Vagina (tissue), 2 donors: ENCODE results near the gene FAR2. TPM values are rescaled to one million over a fixed set of nuclear protein-coding genes. Genes with fewer than 3 reads are reported as not detected.

ENCODE experiments used
- DNase-seq, 2 donors: peaks; one replicate each; pipeline ENCODE4 v3.0.0-alpha.2; 2017; ENCODE audit errors: extremely low spot score in 2 of 2
- H3K27ac ChIP-seq: fragments of 200-600 bp; sonication (generic); one replicate; pipeline ENCODE4 v1.5.1; 2019
- H3K27me3 ChIP-seq: fragments of 200-600 bp; sonication (generic); one replicate; pipeline ENCODE4 v1.5.1; 2019
- H3K36me3 ChIP-seq, 2 donors: fragments of 200-600 bp; sonication (generic); one replicate each; pipeline ENCODE4 v1.5.1; 2017 to 2019
- H3K4me1 ChIP-seq: fragments of 200-600 bp; sonication (generic); one replicate; pipeline ENCODE4 v1.5.1; 2019
- H3K4me3 ChIP-seq, 2 donors: fragments of 200-600 bp; sonication (generic); 1 replicate in 1 of 2; 2 replicates in 1 of 2; pipeline ENCODE4 v1.5.1; 2016 to 2019
- H3K9me3 ChIP-seq: fragments of 200-600 bp; sonication (generic); one replicate; pipeline ENCODE4 v1.5.1; 2019
- POLR2A ChIP-seq, 2 donors: fragments of 450-650 bp; IDR thresholded peaks; one replicate each; pipeline ENCODE4 v1.6.1; 2017; ENCODE audit warnings: antibody characterized with exemption in 2 of 2, mild to moderate bottlenecking in 2 of 2, moderate library complexity in 2 of 2
- POLR2AphosphoS5 ChIP-seq, 2 donors: sonication (generic); formaldehyde crosslinking; IDR thresholded peaks; one replicate each; pipeline ENCODE4 v1.9.0; 2017; ENCODE audit warnings: antibody characterized with exemption in 2 of 2, mild to moderate bottlenecking in 2 of 2, low read depth in 1 of 2; ENCODE audit not compliant: insufficient read depth in 1 of 2
- intact Hi-C: fragments of 100-400 bp; cut with DNase I; formaldehyde crosslinking; loops from one replicate; pipeline ENCODE4 v1.15.1; 2023
- total RNA-seq: library from RNA; depleted of rRNA; stranded (reverse); fragments of >200 nt; gene quantifications from one replicate; pipeline ENCODE4 v1.2.3, GENCODE V29; 2016
- TF ChIP-seq, protein P1 (sequence below), 3 experiments: fragments of 450-650 bp in 2 of 3; fragments of 200-600 bp in 1 of 3; sonication (generic) in 1 of 3; IDR thresholded peaks; one replicate each; pipeline ENCODE4 v1.5.1; 2017 to 2019; ENCODE audit warnings: antibody characterized with exemption in 3 of 3, mild to moderate bottlenecking in 2 of 3, moderate library complexity in 2 of 3

The FAR2 gene
- total RNA-seq, 1 donor from 2014 or later, result 16.2 TPM

DNA sequence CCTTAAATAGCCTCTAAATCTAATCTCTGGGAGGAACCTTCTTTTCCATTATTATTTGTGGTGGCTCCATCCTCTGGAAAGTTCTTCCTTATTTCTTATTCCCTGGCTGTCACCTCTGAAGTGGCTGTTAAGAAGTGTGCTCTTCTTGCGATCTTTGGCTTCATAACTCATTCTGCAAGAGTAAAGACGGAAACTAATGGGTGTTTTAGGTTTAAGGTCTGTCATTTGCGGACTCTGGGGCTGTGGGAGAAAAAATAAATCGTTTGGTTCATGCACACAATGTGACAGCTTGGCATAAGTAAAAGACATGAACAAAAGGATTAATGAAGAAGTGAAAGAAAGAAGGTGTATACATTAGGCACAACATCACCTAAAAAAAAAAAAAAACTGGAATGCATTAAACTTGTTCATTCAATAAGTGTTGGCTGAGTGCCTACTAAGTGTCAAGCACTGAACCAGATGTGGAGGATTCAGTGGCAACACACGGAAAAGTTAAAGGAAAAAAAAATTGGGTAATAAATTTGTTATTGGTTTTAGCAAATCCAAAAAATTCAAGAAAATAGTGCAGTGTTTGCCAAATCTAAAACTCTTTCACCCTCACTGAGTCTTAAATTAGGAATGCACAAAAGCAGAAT, 132.4 kb downstream of the FAR2 start:
- H3K36me3 ChIP-seq, result no peaks in the 10 kb centered on the region
- no peaks in the 10 kb centered on the region for H3K27me3 ChIP-seq
- intact Hi-C loops, result no loop called here
- no peak overlapping the region for H3K27ac ChIP-seq
- TF ChIP-seq POLR2A (IDR thresholded peaks at IDR 0.05), result no peak
- TF ChIP-seq, protein P1, sequence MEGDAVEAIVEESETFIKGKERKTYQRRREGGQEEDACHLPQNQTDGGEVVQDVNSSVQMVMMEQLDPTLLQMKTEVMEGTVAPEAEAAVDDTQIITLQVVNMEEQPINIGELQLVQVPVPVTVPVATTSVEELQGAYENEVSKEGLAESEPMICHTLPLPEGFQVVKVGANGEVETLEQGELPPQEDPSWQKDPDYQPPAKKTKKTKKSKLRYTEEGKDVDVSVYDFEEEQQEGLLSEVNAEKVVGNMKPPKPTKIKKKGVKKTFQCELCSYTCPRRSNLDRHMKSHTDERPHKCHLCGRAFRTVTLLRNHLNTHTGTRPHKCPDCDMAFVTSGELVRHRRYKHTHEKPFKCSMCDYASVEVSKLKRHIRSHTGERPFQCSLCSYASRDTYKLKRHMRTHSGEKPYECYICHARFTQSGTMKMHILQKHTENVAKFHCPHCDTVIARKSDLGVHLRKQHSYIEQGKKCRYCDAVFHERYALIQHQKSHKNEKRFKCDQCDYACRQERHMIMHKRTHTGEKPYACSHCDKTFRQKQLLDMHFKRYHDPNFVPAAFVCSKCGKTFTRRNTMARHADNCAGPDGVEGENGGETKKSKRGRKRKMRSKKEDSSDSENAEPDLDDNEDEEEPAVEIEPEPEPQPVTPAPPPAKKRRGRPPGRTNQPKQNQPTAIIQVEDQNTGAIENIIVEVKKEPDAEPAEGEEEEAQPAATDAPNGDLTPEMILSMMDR (IDR thresholded peaks at IDR 0.05), result no peak
- no peak for TF ChIP-seq POLR2AphosphoS5 (IDR thresholded peaks at IDR 0.05; ENCODE audit: insufficient read depth in 1 of 2, low read depth in 1 of 2)
- no peak overlapping the region for H3K4me3 ChIP-seq
- no peaks in the 10 kb centered on the region for H3K9me3 ChIP-seq
- no peaks in the 10 kb centered on the region for H3K4me1 ChIP-seq
- no peak for DNase-seq

DNA sequence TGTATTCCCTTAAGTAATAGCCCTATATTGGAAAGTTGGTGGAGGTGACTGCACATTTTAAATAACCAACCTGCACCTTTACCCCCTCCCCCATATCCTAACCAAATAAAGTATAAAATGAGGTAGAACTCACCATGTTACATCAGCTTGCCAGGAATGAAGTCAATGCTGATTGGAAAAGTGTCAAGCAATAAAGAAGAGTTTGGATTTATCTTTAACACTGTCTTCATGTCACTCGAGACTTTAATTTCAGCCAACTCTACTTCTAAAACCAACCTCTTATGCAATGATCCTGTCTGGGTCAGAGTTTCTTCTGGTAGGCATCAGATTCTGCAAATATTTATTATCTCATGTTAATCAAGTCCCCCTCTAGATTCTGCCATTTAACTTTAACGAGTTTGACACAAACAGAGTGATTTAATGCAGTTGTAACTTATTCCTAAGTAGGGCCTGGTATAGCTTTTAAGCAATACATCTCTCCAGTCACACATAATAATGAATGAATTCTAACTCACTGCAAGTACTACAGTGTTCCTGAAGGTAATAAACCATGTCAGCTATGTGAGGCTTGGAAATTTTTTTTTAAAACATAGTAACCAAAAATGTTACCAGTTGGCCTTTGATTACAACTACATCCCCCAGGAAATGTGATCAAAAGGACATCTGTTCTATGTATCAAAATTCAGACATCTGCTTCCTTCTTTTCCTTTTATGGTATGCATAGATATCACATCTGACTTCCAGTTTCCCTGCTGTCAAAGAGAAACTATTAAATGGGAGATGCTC, 133.1 kb downstream of the FAR2 start:
- TF ChIP-seq POLR2AphosphoS5 (IDR thresholded peaks at IDR 0.05; ENCODE audit: insufficient read depth in 1 of 2, low read depth in 1 of 2), result no peak
- TF ChIP-seq, protein P1 (IDR thresholded peaks at IDR 0.05), result no peak
- no peak for TF ChIP-seq POLR2A (IDR thresholded peaks at IDR 0.05)
- H3K27ac ChIP-seq, result no peak overlapping the region
- no peak for DNase-seq
- intact Hi-C loops, result no loop called here
- no peaks in the 10 kb centered on the region for H3K36me3 ChIP-seq
- no peak overlapping the region for H3K4me3 ChIP-seq
- H3K9me3 ChIP-seq, result no peaks in the 10 kb centered on the region
- no peaks in the 10 kb centered on the region for H3K4me1 ChIP-seq
- no peaks in the 10 kb centered on the region for H3K27me3 ChIP-seq

DNA sequence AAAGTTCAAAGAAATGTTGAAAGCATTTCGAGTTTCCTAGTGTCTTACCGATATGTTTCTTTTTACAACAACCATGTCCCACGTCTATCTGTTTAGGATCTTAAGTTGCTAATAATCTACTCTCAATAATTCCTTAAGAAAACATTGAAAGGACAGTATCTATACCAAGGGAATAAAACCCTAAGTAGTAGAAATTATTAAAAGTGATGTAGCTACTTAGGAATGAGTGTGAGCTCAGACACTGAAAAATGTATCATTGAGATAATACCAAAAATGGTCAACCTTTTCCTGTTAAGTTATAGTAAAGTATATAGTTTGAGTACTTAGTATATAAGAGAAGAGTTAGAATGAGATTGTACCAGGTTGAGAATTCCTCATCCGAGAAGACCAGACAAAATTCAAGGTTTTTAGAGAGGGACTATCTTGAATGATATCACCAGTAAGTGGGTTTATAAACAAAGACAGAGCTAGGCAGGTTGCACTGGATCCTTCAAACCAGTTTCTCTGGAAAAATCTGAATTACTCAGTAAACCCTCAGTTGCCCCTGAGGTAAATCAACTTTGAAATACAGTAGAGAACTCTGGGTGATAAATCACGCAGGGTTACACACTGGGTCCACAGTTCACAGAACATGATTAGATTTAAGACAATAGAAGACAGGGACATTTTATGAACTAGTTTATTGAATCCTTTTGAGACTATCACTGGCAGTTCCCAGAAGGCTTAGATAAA, 135.1 kb downstream of the FAR2 start:
- Histone ChIP-seq H3K27me3 (no peaks in the 10 kb centered on the region), H3K9me3 (no peaks in the 10 kb centered on the region), H3K4me3 (no peak overlapping the region), H3K27ac (no peak overlapping the region), H3K4me1 (no peaks in the 10 kb centered on the region), H3K36me3 (no peaks in the 10 kb centered on the region)
- TF ChIP-seq POLR2A (IDR thresholded peaks at IDR 0.05) (no peak), POLR2AphosphoS5 (IDR thresholded peaks at IDR 0.05; ENCODE audit: insufficient read depth in 1 of 2, low read depth in 1 of 2) (no peak)
- TF ChIP-seq, protein P1 (IDR thresholded peaks at IDR 0.05), result no peak
- no peak for DNase-seq
- intact Hi-C loops, result no loop called here

DNA sequence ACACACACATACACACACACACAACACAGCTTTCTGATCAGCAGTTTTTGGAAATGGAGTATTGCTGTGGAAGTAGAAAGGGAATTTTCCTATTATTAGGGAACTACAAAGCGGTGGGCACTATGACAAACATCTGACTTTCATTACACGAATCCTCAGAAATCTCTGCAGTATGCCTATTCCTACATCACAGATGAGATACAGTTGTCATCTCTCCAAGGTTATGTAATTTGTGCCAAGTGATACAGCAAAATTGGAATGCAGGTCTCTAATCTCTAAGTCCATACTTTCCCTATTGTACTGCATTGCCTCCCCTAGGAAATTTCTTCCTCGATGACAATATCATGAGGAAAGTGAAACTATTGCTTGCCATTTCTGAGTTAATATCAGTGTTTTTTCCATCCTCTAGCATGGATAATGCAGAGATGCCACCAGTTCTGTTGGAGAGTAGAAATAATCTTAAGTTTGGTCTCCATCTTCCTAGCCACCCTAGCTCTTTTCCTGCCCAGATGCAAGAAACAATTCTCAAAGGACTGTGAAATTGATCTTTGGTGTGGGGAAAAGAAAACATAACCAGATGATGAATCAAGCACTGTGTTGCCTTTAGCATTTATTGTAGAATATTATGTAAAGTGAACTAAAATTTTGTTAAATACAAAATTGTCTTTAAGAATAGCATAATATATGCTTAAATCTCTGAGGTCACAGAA, 137.2 kb downstream of the FAR2 start:
- Histone ChIP-seq H3K9me3 (no peaks in the 10 kb centered on the region), H3K27ac (no peak overlapping the region), H3K4me1 (no peaks in the 10 kb centered on the region), H3K27me3 (no peaks in the 10 kb centered on the region), H3K36me3 (no peaks in the 10 kb centered on the region), H3K4me3 (no peak overlapping the region)
- TF ChIP-seq POLR2A (IDR thresholded peaks at IDR 0.05), result no peak
- TF ChIP-seq, protein P1 (IDR thresholded peaks at IDR 0.05), result no peak
- TF ChIP-seq POLR2AphosphoS5 (IDR thresholded peaks at IDR 0.05; ENCODE audit: insufficient read depth in 1 of 2, low read depth in 1 of 2), result no peak
- DNase-seq, result no peak
- intact Hi-C loops, result no loop called here
